MCF 10A (cell line): ENCODE results near the gene TMEM244. TPM values are rescaled to one million over a fixed set of nuclear protein-coding genes. Genes with fewer than 3 reads are reported as not detected.

ENCODE experiments used
- BruUV-seq: library from RNA; stranded (reverse); fragments of 400-500 nt; replicated peaks from 2 replicates; lab custom pipeline; 2021; lab: Mats Ljungman, UMichigan
- CTCF ChIA-PET: fragments of 300-600 bp; sonication (Branson Sonifier 250); formaldehyde crosslinking; extraction: SDS; loops from one replicate; lab custom pipeline; 2021; ENCODE audit warnings: antibody characterized with exemption, inconsistent platforms; lab: Yijun Ruan, JAX
- POLR2A ChIA-PET: fragments of 300-600, 350-650 bp; sonication (Branson Sonifier 250); formaldehyde crosslinking; extraction: SDS; loops from one replicate; lab custom pipeline; 2020; ENCODE audit warnings: antibody characterized with exemption, inconsistent platforms; lab: Yijun Ruan, JAX
- DNase-seq: peaks from one replicate; pipeline ENCODE4 v3.0.0-alpha.2; 2018; ENCODE audit not compliant: unreplicated experiment
- H3K27ac Mint-ChIP-seq: one replicate; pipeline ENCODE4 v1.8.0; 2022; ENCODE audit warnings: mild to moderate bottlenecking, low read depth, mixed read lengths; ENCODE audit not compliant: unreplicated experiment
- H3K27me3 Mint-ChIP-seq: one replicate; pipeline ENCODE4 v1.8.0; 2022; ENCODE audit warnings: mixed read lengths; ENCODE audit not compliant: insufficient read depth, unreplicated experiment
- H3K36me3 Mint-ChIP-seq: one replicate; pipeline ENCODE4 v1.8.0; 2022; ENCODE audit warnings: mild to moderate bottlenecking, moderate library complexity, mixed read lengths; ENCODE audit not compliant: insufficient read depth, unreplicated experiment
- H3K4me1 Mint-ChIP-seq: one replicate; pipeline ENCODE4 v1.8.0; 2022; ENCODE audit warnings: mixed read lengths; ENCODE audit not compliant: insufficient read depth, unreplicated experiment
- H3K4me3 Mint-ChIP-seq: one replicate; pipeline ENCODE4 v1.8.0; 2022; ENCODE audit warnings: mild to moderate bottlenecking, moderate library complexity, mixed read lengths; ENCODE audit not compliant: unreplicated experiment
- H3K9me3 Mint-ChIP-seq: one replicate; pipeline ENCODE4 v1.8.0; 2022; ENCODE audit warnings: mixed read lengths; ENCODE audit not compliant: unreplicated experiment
- intact Hi-C: fragments of 100-400 bp; cut with micrococcal nuclease; formaldehyde crosslinking; loops from 2 replicates; pipeline ENCODE4 v1.14.1; 2022
- total RNA-seq: library from RNA; stranded (reverse); gene quantifications from 2 replicates; pipeline ENCODE4 v1.2.3, GENCODE V29; 2022
- TF ChIP-seq, protein P1 (sequence below): fragments of 200-600 bp; IDR thresholded peaks from one replicate; pipeline ENCODE4 v1.8.0; 2022; ENCODE audit warnings: antibody characterized with exemption, mild to moderate bottlenecking; ENCODE audit not compliant: unreplicated experiment

TMEM244 gene
- total RNA-seq, 1 experiment from 2014 or later = not detected

DNA sequence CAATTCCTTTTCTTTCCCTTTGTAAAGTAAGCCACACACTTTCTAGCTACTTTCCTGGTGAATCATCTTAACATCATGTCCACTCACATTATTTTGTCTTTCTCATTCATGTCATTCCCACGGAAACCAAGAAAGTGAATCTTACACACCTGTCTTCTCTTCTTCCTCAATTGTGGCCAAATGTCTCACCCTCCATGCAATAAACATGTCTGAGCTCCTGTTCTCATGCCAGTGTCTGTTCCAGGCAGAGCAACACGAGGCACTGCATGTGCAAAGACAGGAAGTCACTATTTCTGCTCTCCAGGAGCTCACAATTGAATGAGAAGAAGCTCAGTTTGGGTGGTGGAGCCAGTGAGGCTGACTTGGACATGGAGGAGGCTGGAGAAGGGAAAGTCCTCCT lies 29.0 kb upstream of the TMEM244 start:
- Mint-ChIP-seq H3K36me3 (no peaks in the 10 kb centered on the region), H3K4me3 (no peak overlapping the region), H3K27ac (peak overlapping the region; percentile 89), H3K4me1 (peaks cover 11% of the 10 kb centered on the region), H3K27me3 (no peaks in the 10 kb centered on the region), H3K9me3 (no peaks in the 10 kb centered on the region)
- POLR2A ChIA-PET = interaction anchor here (0.7 to 1.9 kb wide), 5 partner anchors 10 to 131 kb away, joined by 3 to 5 read pairs (median 4); no protein-coding TSS in a partner anchor
- intact Hi-C loops = no loop called here
- no TSS peak for BruUV-seq
- TF ChIP-seq, protein P1, sequence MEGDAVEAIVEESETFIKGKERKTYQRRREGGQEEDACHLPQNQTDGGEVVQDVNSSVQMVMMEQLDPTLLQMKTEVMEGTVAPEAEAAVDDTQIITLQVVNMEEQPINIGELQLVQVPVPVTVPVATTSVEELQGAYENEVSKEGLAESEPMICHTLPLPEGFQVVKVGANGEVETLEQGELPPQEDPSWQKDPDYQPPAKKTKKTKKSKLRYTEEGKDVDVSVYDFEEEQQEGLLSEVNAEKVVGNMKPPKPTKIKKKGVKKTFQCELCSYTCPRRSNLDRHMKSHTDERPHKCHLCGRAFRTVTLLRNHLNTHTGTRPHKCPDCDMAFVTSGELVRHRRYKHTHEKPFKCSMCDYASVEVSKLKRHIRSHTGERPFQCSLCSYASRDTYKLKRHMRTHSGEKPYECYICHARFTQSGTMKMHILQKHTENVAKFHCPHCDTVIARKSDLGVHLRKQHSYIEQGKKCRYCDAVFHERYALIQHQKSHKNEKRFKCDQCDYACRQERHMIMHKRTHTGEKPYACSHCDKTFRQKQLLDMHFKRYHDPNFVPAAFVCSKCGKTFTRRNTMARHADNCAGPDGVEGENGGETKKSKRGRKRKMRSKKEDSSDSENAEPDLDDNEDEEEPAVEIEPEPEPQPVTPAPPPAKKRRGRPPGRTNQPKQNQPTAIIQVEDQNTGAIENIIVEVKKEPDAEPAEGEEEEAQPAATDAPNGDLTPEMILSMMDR = no peak
- CTCF ChIA-PET = interaction anchor here (0.5 to 2.6 kb wide), 15 partner anchors 11 to 1237 kb away, joined by 3 to 13 read pairs (median 3); no protein-coding TSS in a partner anchor
- peak; percentile 34 for DNase-seq

DNA sequence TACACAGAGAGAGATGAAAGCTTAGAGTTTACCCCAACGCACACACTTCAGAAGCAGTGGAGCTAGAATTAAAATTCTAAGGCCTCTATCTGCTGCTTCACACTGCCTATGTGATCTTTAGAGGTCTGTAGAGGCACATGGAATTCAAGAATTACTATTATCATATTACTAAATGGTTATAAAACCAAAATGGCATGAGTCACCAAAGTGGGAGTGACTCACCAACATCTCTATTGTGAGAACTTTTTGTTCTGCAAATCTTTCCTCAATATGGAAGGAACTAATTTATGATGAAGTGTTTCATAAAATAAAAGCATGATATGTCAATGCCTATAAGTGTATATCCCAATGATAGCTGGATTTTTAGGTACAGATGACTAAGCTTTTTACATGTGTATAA lies 28.5 kb upstream of the TMEM244 start:
- Mint-ChIP-seq H3K27ac (peak overlapping the region; percentile 27), H3K4me1 (peaks cover 11% of the 10 kb centered on the region), H3K27me3 (no peaks in the 10 kb centered on the region), H3K36me3 (no peaks in the 10 kb centered on the region), H3K4me3 (no peak overlapping the region), H3K9me3 (no peaks in the 10 kb centered on the region)
- ChIA-PET POLR2A (interaction anchor here (0.7 to 1.9 kb wide), 5 partner anchors 11 to 132 kb away, joined by 3 to 5 read pairs (median 4); no protein-coding TSS in a partner anchor), CTCF (interaction anchor here (0.5 to 2.6 kb wide), 12 partner anchors 11 to 293 kb away, joined by 3 to 13 read pairs (median 3); partner anchors contain the start of gene TMEM244)
- TF ChIP-seq, protein P1 = no peak
- no TSS peak for BruUV-seq
- intact Hi-C loops = no loop called here
- peak; percentile 82 for DNase-seq

DNA sequence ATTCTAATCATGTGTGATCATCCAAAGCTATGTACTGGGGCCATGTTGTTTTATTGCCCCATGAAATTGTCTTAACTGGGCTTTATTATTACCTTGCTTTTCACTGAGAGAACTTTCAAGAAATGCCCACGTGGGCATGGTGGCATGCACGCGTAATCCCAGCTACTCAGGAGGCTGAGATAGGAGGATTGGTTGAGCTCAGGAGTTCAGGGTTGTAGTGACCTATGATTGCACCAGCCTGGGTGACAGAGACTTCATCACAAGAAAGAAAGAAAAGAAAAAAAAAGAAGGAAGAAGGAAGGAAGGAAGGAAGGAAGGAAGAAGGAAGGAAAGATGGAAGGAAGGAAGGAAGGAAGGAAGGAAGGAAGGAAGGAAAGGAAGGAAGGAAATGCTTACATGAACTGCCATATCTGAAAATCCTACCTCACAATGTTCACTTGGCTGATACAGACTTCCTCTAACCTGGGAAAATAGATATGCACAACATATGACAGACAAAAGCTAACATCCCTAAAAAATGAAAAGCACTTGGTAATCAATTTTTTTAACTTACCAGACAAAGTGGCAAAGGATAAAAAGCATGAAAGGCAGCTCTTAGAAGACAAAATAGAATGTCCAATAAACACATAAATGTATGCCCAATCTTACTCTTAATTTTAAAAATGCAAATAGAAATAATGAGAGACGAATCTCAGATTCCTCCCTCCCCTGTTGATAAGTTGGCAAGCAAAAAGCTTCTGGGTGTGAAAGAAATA lies 25.5 kb upstream of the TMEM244 start:
- intact Hi-C loops = no loop called here
- ChIA-PET CTCF (interaction anchor here (0.5 to 1.4 kb wide), 7 partner anchors 8 to 302 kb away, joined by 3 to 8 read pairs (median 5); no protein-coding TSS in a partner anchor), POLR2A (no interaction called here)
- no TSS peak for BruUV-seq
- H3K4me1 Mint-ChIP-seq = peaks cover 11% of the 10 kb centered on the region
- no peak overlapping the region for H3K4me3 Mint-ChIP-seq
- H3K27me3 Mint-ChIP-seq = no peaks in the 10 kb centered on the region
- H3K9me3 Mint-ChIP-seq = peaks cover 7% of the 10 kb centered on the region
- DNase-seq = no peak
- H3K27ac Mint-ChIP-seq = no peak overlapping the region
- H3K36me3 Mint-ChIP-seq = no peaks in the 10 kb centered on the region
- TF ChIP-seq, protein P1 = no peak

DNA sequence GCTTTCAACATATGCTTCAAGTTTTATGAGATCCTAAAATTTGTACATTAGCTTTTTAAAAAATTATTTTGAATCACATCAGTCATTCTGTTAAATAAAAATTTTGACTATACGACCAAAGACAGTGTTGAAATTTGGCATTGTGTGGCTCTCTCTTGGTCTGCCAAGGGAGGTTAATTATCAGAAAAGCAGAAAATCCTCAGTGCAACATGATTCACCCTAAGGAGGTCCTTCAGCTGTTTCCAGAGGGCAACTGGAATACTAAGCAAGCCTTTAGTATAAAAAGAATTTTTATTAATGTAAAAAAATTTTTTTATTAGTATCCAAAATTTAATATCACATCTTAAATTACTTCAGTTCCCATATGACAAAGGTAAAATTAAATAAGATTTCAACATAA lies 23.1 kb upstream of the TMEM244 start:
- intact Hi-C loops = no loop called here
- Mint-ChIP-seq H3K9me3 (peaks cover 23% of the 10 kb centered on the region), H3K27me3 (no peaks in the 10 kb centered on the region), H3K4me3 (no peak overlapping the region), H3K27ac (no peak overlapping the region), H3K36me3 (no peaks in the 10 kb centered on the region), H3K4me1 (no peaks in the 10 kb centered on the region)
- TF ChIP-seq, protein P1 = no peak
- no peak for DNase-seq
- POLR2A ChIA-PET = no interaction called here
- BruUV-seq = no TSS peak
- CTCF ChIA-PET = interaction anchor here (0.7 kb wide), 1 partner anchor 81 kb away, joined by 4 read pairs; no protein-coding TSS in a partner anchor
